HG02763 (cell line): Measurements from ENCODE around the gene ZNF462.
"Not testable (repeated sequence)": the region's sequence is repeated elsewhere in the genome, so short reads cannot be mapped to it uniquely, and the experiment has no call there.

Experiments
- ATAC-seq: cut with Tn5 transposase; IDR thresholded peaks from one replicate; pipeline ENCODE4 v1.9.1; 2021; ENCODE audit warnings: mild to moderate bottlenecking, moderate library complexity; ENCODE audit not compliant: unreplicated experiment

Gene ZNF462, protein sequence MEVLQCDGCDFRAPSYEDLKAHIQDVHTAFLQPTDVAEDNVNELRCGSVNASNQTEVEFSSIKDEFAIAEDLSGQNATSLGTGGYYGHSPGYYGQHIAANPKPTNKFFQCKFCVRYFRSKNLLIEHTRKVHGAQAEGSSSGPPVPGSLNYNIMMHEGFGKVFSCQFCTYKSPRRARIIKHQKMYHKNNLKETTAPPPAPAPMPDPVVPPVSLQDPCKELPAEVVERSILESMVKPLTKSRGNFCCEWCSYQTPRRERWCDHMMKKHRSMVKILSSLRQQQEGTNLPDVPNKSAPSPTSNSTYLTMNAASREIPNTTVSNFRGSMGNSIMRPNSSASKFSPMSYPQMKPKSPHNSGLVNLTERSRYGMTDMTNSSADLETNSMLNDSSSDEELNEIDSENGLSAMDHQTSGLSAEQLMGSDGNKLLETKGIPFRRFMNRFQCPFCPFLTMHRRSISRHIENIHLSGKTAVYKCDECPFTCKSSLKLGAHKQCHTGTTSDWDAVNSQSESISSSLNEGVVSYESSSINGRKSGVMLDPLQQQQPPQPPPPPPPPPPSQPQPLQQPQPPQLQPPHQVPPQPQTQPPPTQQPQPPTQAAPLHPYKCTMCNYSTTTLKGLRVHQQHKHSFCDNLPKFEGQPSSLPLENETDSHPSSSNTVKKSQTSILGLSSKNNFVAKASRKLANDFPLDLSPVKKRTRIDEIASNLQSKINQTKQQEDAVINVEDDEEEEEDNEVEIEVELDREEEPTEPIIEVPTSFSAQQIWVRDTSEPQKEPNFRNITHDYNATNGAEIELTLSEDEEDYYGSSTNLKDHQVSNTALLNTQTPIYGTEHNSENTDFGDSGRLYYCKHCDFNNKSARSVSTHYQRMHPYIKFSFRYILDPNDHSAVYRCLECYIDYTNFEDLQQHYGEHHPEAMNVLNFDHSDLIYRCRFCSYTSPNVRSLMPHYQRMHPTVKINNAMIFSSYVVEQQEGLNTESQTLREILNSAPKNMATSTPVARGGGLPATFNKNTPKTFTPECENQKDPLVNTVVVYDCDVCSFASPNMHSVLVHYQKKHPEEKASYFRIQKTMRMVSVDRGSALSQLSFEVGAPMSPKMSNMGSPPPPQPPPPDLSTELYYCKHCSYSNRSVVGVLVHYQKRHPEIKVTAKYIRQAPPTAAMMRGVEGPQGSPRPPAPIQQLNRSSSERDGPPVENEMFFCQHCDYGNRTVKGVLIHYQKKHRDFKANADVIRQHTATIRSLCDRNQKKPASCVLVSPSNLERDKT (N-terminal part only)

DNA sequence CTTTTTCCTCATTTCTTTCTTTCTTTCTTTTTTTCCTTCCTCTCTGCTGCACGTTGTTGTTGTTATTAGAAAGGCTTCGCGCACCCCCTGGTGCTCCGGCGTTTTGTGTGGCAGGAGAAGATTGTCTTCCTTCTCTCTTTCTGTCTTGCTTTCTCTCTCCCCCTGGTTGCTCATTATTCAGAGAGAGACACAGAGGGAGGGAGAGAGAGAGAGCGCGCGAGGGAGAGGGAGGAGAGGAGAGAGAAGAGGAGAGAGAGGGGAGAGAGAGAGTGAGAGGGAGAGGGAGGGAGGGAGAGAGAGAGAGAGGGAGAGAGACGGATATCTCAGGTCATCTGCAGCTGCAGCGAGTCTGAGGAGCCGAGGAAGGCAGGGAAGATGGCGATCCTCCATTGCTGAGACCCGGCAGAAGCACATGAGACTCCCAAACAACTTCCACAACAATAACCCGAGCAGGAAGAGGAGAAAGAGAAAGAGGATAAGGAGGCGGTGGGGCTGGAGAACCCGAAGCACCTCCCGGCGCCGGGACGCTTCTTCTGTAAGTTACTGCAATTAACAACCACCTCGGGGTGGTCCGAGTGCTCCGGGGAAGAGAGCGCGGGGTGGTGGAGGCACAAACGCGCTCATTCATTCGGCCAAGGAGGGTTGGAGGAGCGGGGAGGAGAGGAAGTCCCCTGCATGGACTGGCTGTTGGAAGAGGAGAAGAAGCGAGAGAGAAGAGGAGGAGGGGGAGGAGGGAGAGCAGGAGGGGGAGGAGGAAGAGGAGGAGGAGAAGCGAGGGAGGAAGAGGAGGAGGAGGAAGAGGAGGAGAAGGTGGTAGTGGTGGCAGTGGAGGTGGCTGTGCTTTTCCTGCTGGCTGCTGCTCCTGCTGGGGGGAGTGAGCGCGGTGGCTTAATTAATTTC, at the start of gene ZNF462:
Gene ZNF462, plus strand, starts transcription at position 346 of the 900 bp plus-strand sequence. CDS start 60,218 bp downstream, outside the sequence.
- ATAC-seq: no peak

DNA sequence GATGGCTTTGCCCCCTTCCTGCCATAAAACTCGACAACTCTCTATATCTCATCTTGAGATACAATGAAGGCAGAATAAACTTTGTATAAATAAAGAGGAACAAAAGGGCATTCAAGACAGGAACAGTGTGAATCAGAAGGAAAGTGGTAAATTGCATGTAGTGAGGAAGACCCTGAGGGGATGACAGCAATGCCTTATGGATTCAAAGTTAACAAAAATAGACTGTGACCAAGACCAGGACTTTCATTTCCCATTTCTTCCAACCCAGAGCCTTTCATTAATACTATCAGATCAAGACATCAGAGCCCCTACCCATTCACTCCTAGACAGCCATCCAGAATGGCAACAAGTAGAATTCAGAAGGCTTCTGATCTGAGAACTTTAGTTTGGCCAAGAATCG, 46.4 kb upstream of the ZNF462 start:
- ATAC-seq: no peak

DNA sequence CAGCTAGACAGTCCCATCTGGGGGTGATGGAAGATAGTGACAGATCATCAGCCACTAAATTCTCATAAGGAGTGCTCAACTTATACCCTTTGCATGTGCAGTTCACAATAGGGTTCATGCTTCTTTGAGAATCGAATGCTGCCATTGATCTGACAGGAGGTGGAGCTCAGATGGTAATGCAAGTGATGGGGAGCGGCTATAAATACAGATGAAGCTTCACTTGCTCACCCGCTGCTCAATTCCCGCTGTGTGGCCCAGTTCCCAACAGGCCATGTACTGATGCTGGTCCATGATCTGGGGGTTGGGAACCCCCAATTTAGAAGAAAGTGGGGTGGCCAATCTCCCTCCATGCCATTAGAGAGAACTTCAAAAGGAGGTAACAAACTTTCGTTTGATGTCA, 44.9 kb upstream of the ZNF462 start:
- ATAC-seq: no peak

DNA sequence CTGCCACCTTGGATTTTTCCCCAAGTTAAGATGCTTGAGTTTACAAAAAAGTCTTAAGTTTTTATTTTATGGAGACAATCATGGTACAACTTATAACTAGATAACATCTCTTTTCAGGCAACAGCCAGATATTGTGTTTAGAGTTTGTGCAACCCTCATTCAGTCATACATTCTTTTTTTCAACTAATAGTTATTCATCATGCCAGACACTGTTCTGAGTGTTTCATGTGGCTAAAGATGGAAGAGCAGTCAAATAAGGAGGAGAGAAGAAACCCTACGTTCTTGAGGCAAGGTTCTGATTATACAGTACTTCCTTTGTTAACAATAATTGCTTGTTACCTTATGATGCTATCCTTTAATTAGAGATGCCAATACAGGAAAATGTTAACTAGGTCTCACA, 42.1 kb upstream of the ZNF462 start:
- no peak for ATAC-seq

DNA sequence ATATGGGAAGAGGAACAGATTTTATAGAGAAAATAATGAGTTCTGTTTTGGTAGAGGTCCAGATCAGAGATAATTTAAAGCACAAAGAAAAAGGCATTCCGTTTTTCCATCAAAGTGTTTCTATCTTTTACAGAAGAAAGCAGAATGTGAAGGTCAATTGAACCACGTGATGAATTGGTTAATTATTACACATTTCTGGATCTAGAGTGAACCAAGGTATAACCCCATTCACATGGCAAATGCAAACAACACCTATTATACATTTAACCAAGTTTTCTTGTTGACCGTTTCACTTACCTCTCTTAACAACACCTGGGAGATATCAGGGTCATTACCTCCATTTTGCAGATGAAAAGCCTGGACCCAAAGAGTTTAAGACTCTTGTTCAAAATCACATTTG, 34.9 kb upstream of the ZNF462 start:
- ATAC-seq: no peak

DNA sequence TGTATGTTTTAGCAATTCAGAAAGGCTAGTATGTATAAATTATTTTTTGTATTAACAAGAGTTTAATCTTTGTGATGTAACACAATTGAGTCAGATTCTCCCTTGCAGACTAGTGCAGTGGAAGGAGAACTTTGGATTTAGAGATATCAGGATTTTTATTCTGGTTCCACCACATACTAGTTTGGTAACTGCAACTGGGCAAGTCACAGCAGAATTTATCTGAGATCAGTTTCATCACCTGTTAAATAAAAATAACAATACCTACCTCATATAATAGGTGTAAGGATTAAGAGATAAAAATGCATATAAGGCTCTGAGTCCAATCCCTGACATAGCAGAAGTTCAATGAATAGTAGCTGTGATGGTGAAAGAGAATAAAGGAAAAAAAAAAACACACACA, 34.0 kb upstream of the ZNF462 start:
- ATAC-seq: no peak

DNA sequence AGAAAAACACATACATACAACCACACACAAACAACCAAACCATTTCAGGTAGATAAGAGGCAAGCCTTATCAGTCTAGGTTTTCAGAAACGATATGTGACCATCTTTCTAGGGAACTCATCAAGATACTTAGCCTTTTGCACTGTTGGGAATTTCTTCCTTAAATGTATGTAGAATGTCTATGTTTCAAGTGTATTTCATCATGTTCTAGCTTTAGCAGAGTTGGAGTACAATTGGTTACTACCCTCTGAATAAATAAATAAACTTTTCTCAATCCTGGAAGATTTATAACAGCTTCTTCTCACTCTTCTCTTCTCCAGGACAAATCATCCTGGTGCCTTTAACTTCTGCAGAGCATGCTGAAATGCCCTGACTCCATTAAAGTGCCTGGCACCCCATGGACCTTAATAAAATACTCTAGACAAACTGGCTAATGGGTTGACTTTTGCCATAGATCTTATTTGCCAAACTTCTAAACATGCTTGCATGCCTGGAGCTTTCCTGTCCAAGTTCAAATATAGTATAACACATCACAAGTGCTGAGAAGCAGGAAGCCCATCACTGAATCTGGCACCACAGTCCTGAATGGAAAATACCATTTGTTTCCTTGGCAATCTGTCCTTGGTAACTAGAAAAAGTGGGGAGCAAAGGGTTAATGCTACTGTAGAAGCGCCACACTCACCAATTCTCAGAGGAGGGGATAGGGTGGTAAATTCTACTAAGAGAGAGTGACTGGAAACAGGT, 33.1 kb upstream of the ZNF462 start:
- ATAC-seq: no peak

DNA sequence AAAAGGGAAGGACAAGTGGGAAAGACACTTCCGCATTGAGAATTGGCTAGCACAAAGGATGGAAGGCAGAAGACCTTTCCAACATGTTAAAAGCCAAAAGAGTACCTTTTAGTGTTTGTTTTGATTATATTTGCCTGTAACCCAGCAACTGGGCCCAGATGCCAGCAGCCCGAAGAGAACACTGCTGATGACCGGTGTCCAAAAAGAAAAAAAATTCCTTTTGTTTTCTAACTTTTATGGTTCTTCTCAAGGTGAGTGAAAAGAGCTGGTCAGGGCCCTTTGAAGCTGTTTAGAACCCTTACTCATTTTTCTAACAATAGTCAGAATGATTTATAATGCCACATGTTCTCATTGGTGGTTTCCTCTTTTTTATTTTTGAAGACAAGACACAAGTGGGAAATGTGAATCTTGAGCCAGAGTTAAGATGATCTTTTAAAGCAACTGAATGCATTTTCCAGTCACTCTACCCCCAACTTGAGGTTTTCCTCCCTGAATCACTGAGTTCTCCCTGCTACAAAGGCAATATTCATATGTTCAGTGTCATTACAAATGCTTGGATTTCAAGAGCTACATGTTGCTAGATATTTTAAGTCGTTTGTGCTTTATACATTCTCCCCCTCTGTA, 32.3 kb upstream of the ZNF462 start:
- no peak for ATAC-seq

DNA sequence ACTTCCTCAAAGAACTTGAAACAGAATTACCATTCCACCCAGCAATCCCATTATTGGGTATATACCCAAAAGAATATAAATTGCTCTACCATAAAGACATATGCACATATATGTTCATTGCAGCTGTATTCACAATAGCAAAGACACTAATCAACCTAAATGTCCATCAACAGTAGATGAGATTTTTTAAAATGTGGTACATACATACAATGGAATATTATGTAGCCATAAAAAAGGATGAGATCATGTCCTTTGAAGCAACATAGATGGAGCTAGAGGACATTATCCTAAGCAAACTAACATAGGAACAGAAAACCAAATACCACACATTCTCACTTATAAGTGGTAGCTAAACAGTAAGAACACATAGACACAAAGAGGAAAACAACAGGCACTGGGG, 28.1 kb upstream of the ZNF462 start:
- no peak for ATAC-seq

DNA sequence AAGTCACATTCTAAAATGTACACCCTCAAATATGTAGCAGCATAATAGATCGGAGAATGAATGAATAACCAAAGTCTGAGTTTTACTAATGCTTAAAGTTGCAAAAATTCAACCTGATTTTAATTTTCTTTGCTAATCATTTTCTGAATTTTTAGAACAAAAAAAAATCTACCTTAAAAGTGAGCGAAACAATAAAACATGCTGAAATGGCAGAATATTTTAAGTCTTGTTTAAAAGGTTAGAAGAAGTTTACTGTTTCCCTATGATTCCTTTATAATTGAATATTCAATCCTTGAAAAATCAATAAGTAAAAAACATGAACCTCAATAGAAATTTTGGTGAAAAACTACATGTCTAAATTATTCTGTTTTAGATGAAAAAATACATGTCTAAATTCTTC, 27.1 kb upstream of the ZNF462 start:
- ATAC-seq: no peak

DNA sequence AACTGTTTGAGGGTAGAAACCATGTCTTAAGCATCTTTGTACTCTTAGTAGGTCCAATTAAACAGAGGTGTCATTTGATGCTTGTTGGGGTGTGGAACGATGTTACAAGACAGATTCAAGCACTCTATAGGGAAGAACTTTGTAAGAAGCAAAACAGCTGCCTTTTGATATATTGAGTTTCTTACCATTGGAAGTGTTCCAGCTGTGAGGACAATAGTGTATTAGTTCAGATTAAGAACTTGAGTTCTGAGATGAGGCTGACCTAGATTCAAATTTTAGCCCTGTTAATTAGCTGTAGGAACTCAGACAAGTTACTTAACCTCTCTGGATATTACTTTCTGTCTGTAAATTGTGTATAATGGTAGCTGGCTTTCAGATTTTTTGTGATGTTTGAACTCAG, 19.6 kb upstream of the ZNF462 start:
- ATAC-seq: no peak

DNA sequence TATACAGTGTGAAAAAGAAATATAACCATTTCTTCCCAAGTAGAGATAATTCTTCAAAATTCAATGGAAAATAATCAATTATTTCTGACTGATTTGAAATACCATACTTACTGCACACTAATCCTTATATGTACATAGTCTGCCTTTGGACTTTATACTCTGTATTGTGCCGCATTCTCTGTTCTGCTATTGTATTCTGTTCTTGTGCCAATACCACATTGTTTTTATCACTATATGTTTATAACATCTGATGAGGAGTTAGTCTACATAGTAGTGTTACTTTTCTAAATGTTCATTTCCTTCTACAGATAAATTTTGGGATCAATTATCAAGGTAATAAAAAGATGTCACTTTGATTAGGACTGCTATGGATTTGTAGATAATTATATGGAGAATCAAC, 16.7 kb upstream of the ZNF462 start:
- ATAC-seq: no peak

DNA sequence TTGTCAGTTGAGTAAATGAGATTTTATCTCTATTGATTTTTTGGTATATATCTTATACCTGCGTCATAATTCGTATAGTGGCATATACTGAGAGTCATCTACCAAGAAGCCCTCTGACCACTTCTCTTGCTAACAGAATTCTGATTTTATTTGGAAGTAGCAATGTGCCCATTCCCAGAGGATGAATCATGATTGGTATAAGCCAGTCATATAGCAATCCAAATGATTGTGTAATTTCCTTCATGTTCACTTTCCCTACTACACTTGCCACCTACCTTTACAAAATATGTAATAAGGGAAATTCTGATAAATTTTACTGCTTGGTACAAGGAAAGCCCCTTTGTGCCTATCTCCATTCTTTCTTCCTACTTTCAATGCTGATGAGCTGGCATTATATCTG, 16.1 kb upstream of the ZNF462 start:
- ATAC-seq: no peak

DNA sequence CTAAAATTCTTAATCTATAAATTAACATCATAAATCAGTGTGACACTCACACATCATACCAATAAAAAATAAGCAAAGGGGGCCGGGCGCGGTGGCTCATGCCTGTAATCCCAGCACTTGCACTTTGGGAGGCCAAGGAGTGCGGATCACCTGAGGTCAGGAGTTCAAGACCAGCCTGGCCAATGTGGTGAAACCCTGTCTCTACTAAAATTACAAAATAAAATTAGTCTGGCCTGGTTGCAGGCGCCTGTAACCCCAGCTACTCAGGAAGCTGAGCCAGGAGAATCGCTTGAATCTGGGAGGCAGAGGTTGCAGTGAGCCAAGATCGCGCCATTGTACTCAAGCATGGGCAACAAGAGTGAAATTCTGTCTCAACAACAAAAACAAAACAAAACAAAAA, 11.3 kb upstream of the ZNF462 start:
- ATAC-seq: not testable (repeated sequence)

DNA sequence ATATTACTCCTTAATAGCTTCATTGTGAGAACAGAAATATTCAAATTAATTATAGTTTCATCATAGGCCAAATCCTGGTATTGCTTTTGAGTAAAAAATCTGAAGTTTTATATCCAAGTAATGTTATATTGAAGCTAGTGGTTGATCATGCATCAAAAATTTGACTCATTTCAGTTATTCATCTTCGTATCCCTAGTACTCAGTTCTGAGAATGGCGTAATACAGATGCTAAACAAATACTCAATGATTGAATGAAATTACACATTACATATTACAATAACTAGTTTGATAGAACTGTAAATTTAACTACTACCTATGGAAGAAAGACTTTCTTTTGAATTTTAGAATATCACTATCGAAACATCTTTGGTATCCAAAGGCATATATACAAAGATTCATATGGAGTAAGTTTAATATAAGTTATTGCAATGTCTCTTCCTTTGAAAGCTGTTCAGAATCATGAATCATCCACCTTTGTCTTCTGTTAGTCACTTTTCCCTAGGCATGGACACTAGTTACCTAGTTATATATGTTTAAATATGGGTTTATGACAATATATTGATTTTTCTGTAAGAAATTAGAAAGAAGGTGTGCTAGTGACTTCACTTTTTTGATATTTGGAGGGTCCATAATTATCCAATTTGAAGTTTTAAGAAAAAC, 5.0 kb upstream of the ZNF462 start:
- no peak for ATAC-seq

DNA sequence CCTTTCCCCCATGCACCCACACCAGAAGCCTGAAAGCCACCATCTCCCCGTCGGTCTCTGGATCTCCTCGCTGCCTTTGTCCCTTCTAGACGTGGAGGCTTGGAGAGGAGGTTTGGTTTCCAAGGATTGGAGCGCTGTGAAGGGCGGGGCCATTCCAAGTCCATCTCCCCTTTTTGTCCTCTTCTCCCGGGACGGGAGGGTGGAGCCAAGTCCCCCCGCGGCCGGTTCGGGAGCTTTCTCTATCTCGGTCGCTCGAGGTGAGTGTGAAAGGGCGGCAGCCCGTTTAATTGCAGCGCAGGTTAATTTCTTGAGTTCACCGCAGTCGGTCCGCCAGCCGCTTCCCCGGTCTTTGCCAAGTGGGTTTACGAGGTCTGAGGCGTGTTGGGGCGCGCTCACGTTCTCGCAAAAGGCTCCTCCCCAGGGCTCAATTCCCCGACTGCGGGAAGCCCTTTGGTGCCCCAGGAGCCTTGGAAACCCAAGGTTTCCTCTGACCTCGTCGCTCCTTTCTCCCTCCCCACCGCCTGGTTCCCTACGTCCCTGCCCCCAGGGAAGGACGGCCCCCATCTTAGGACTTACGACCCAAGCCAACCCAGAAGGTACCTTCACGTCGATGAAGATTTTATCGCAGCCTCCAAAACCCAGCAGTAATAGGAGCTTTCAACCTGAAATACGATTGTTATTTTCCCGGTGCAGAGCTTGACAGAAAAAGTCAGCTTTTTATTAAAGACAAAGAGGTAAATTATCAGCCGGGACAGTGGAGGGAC, 2.8 kb upstream of the ZNF462 start:
- ATAC-seq: no peak

DNA sequence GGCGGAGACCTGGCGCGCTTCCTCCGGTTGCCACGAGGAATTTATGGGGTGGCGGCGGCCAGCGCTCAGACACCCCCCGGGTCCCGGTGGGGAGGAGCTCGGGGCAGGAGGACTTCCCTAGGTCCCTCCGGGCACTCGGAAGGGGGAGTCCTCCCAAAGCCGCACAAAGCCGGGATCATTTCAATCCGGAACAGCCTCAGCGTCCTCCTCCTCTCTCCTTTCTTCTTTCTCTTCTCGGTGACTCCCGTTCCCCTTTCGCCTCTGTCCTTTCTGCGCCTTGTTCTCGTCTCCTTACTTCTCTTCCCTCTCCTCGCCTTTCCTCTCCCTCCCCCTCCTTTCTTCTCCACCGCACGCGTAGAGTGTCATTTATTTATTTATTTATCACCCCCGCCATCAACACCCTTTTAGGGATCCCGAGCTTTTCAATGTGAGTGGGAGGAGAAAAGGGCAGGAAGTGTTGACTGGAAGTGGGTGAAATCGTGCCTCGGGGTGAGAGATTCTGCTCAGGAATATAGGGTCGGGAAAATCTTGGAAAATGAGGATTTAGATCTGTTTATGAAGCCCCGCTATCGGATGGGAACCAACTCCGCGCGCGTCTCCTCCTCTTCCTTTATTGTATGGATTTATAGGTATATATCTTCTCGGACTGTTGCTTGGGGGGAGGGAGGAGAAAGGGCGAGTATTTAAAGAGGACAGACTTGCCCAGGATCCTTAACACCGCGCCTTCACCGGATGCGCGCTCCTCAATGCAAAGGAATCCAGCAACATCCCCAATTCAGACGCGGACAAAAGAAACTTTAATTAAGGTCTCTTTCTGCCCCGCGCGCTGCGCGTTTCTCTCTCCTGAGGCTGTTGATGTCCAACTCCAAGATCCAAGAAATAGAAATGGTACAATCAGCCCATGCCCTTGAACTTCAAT, 2.0 kb upstream of the ZNF462 start:
- ATAC-seq: no peak
